HepG2 (cell line): Measurements from ENCODE around the gene BMF. TPM values are rescaled to one million over a fixed set of nuclear protein-coding genes. Genes with fewer than 3 reads are reported as not detected.
A peak's percentile ranks its signal among the peaks of the same experiment; 100 is the strongest.

Experiments used
- HDAC1 ChIP-seq: sonication (generic); formaldehyde crosslinking; IDR thresholded peaks from 2 replicates; pipeline ENCODE4 v1.5.1; 2020; ENCODE audit warnings: mild to moderate bottlenecking, missing genetic modification reagents
- IRF2 ChIP-seq: IDR thresholded peaks from 2 replicates; pipeline ENCODE4 v1.6.1; 2018; ENCODE audit warnings: missing genetic modification reagents, missing compliant biosample characterization
- MAFF ChIP-seq: IDR thresholded peaks from 2 replicates; pipeline ENCODE4 v1.6.1; 2011; ENCODE audit warnings: low read depth, low read length, improper control_type of control experiment
- MED1 ChIP-seq: sonication (generic); formaldehyde crosslinking; IDR thresholded peaks from 2 replicates; pipeline ENCODE4 v1.4.0; 2020; ENCODE audit warnings: missing genetic modification reagents
- MXI1 ChIP-seq: IDR thresholded peaks from 3 replicates; pipeline ENCODE4 v1.6.1; 2012; ENCODE audit warnings: low read depth, low read length, inconsistent platforms, borderline replicate concordance
- SMAD9 ChIP-seq: sonication (generic); formaldehyde crosslinking; IDR thresholded peaks from 2 replicates; pipeline ENCODE4 v1.5.1; 2020; ENCODE audit warnings: mild to moderate bottlenecking, missing genetic modification reagents
- SNAPC5 ChIP-seq: sonication (generic); formaldehyde crosslinking; IDR thresholded peaks from 2 replicates; pipeline ENCODE4 v1.8.1; 2023; ENCODE audit warnings: mild to moderate bottlenecking, missing genetic modification reagents, borderline replicate concordance
- SP5 ChIP-seq: IDR thresholded peaks from 2 replicates; pipeline ENCODE4 v1.6.1; 2016; ENCODE audit warnings: low read depth, borderline replicate concordance
- SPEN ChIP-seq: sonication (generic); formaldehyde crosslinking; IDR thresholded peaks from 2 replicates; pipeline ENCODE4 v1.5.1; 2020; ENCODE audit warnings: low read depth, mild to moderate bottlenecking, missing genetic modification reagents
- TGIF2 ChIP-seq: IDR thresholded peaks from 2 replicates; pipeline ENCODE4 v1.6.1; 2016; ENCODE audit warnings: control low read depth, missing compliant biosample characterization
- TMF1 ChIP-seq: sonication (generic); formaldehyde crosslinking; IDR thresholded peaks from 2 replicates; pipeline ENCODE4 v1.8.1; 2022; ENCODE audit warnings: low read depth, missing genetic modification reagents
- YEATS2 ChIP-seq: sonication (generic); formaldehyde crosslinking; IDR thresholded peaks from 2 replicates; pipeline ENCODE4 v1.4.0; 2020; ENCODE audit warnings: missing genetic modification reagents, borderline replicate concordance
- ZFP36 ChIP-seq: fragments of 150-350 bp; IDR thresholded peaks from 2 replicates; pipeline ENCODE4 v1.6.1; 2018; ENCODE audit warnings: borderline replicate concordance, low read length, low read depth; ENCODE audit not compliant: partially characterized antibody
- ZNF142 ChIP-seq: sonication (generic); formaldehyde crosslinking; IDR thresholded peaks from 2 replicates; pipeline ENCODE4 v1.4.0; 2020; ENCODE audit warnings: missing genetic modification reagents
- ZNF274 ChIP-seq: sonication (generic); formaldehyde crosslinking; IDR thresholded peaks from 2 replicates; pipeline ENCODE4 v1.5.1; 2020; ENCODE audit warnings: mild to moderate bottlenecking, missing genetic modification reagents
- ZNF354B ChIP-seq: sonication (generic); formaldehyde crosslinking; IDR thresholded peaks from 2 replicates; pipeline ENCODE4 v1.8.0; 2022; ENCODE audit warnings: mild to moderate bottlenecking, missing genetic modification reagents
- polyA plus RNA-seq, 8 experiments: library from polyadenylated mRNA; depleted of rRNA in 3 of 8; stranded (reverse) in 7 of 8; unstranded in 1 of 8; fragments of >200 nt; fragmentation: Illumina TruSeq in 4 of 8; extraction: Trizol in 4 of 8; gene quantifications; 2 replicates each; pipeline versions ENCODE4 v1.2.1 to v1.2.3, GENCODE V29; 2011 to 2016; ENCODE audit warnings: low read depth in 4 of 8, missing spikeins in 1 of 8, mixed read lengths in 1 of 8; ENCODE audit not compliant: insufficient read depth in 1 of 8
- total RNA-seq, 5 experiments: library from RNA; depleted of rRNA; stranded (reverse); fragments of >200 nt; fragmentation: Illumina TruSeq; extraction: Trizol; gene quantifications; 2 replicates each; pipeline ENCODE4 v1.2.3, GENCODE V29; 2016; ENCODE audit warnings: low read depth in 1 of 5
- TF ChIP-seq, protein P1 (sequence below): IDR thresholded peaks from 2 replicates; pipeline ENCODE4 v1.6.1; 2016; ENCODE audit warnings: missing genetic modification reagents, missing compliant biosample characterization
- TF ChIP-seq, protein P2 (sequence below): sonication (generic); formaldehyde crosslinking; IDR thresholded peaks from 2 replicates; pipeline ENCODE4 v1.4.0; 2020; ENCODE audit warnings: missing genetic modification reagents
- TF ChIP-seq, protein P3 (sequence below): sonication (generic); formaldehyde crosslinking; IDR thresholded peaks from 2 replicates; pipeline ENCODE4 v1.4.0; 2020; ENCODE audit warnings: missing genetic modification reagents, borderline replicate concordance

Gene BMF
- total and polyA plus RNA-seq, 2 of the 13 experiments (the other 11 are each of a cell fraction or from before 2014, with no cell fraction given): 8.7 to 15.9 TPM

DNA sequence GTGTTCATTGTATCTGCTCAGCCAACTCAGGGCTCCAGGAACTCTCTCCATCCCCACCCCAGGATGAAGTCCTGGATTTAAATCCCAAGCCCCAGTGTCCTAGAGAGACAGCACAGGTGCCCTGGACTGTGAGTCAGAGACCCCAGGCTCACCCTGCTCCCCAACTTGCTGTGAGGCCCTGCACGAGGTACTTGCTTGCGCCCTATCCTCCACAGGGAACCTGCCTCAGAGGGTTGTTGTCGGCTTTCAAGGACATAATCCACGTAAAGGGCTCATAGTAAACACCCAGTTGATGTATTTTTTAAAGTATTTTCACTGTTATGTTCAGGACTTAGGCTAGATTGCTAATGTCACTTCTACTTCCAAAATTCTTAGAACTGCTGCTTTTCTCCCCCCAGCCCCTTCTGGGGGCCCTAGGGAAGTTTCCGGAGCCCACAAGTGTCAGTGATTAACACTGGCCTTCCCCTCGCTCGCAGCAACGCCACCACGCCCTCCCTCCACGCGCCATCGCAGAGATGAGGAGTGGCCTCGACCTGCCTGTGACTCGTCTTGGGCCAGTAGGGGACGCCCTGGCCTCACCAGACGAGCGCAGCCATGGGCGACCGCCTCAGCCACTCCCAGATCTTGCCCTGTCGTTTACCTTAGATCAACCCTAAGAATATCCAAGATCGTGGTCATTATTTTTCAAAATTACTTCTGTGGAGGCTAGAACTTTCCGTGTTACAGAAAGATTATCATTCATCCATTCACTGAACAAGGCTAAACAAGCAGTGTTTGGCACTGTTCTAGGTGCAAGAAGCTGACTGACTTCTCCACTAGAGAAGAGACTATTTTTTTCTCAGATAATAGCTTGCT lies 63.7 kb downstream of the BMF start (continued):
- TF ChIP-seq SNAPC5 (CRISPR knock-in tag) (0 out of 2 replicates have a peak, but pooled peaks have one; percentile 26), ZFP36 (no peak), ZNF274 (peak; percentile 56; the same call in 1 of the 2 replicates), SMAD9 (no peak), MED1 (peak; percentile 44; the same call in 1 of the 2 replicates), TGIF2 (peak; percentile 61; the same call in 1 of the 2 replicates), SPEN (CRISPR knock-in tag) (peak; percentile 22; the same call in 1 of the 2 replicates), ZNF142 (CRISPR knock-in tag) (0 out of 2 replicates have a peak, but pooled peaks have one; percentile 21), MAFF (no peak), HDAC1 (CRISPR knock-in tag) (peak; percentile 68), MXI1 (peak; percentile 74; the same call in 2 of the 3 replicates), SP5 (CRISPR knock-in tag) (0 out of 2 replicates have a peak, but pooled peaks have one; percentile 11), ZNF354B (CRISPR knock-in tag) (no peak), IRF2 (CRISPR knock-in tag) (peak; percentile 76; the same call in 1 of the 2 replicates), TMF1 (CRISPR knock-in tag) (peak; percentile 65; the same call in 1 of the 2 replicates), YEATS2 (CRISPR knock-in tag) (peak; percentile 37; the same call in 1 of the 2 replicates)
- TF ChIP-seq, protein P1, sequence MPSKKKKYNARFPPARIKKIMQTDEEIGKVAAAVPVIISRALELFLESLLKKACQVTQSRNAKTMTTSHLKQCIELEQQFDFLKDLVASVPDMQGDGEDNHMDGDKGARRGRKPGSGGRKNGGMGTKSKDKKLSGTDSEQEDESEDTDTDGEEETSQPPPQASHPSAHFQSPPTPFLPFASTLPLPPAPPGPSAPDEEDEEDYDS (CRISPR knock-in tag): no peak
- TF ChIP-seq, protein P2, sequence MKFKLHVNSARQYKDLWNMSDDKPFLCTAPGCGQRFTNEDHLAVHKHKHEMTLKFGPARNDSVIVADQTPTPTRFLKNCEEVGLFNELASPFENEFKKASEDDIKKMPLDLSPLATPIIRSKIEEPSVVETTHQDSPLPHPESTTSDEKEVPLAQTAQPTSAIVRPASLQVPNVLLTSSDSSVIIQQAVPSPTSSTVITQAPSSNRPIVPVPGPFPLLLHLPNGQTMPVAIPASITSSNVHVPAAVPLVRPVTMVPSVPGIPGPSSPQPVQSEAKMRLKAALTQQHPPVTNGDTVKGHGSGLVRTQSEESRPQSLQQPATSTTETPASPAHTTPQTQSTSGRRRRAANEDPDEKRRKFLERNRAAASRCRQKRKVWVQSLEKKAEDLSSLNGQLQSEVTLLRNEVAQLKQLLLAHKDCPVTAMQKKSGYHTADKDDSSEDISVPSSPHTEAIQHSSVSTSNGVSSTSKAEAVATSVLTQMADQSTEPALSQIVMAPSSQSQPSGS: peak; percentile 66; the same call in 1 of the 2 replicates
- TF ChIP-seq, protein P3, sequence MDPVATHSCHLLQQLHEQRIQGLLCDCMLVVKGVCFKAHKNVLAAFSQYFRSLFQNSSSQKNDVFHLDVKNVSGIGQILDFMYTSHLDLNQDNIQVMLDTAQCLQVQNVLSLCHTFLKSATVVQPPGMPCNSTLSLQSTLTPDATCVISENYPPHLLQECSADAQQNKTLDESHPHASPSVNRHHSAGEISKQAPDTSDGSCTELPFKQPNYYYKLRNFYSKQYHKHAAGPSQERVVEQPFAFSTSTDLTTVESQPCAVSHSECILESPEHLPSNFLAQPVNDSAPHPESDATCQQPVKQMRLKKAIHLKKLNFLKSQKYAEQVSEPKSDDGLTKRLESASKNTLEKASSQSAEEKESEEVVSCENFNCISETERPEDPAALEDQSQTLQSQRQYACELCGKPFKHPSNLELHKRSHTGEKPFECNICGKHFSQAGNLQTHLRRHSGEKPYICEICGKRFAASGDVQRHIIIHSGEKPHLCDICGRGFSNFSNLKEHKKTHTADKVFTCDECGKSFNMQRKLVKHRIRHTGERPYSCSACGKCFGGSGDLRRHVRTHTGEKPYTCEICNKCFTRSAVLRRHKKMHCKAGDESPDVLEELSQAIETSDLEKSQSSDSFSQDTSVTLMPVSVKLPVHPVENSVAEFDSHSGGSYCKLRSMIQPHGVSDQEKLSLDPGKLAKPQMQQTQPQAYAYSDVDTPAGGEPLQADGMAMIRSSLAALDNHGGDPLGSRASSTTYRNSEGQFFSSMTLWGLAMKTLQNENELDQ (CRISPR knock-in tag): no peak
